K562 (cell line): Measurements from ENCODE around the gene RABGAP1L. TPM values are rescaled to one million over a fixed set of nuclear protein-coding genes. Genes with fewer than 3 reads are reported as not detected.

ENCODE experiments used
- ILK ChIP-seq: fragments of 450-650 bp; IDR thresholded peaks from 2 replicates; pipeline ENCODE4 v1.6.1; 2016; ENCODE audit warnings: missing genetic modification characterization, low read depth, mild to moderate bottlenecking, missing compliant biosample characterization, moderate library complexity, borderline replicate concordance
- NKRF ChIP-seq: fragments of 450-650 bp; IDR thresholded peaks from 2 replicates; pipeline ENCODE4 v1.6.1; 2016; ENCODE audit warnings: borderline replicate concordance
- NR1H2 ChIP-seq: sonication (generic); formaldehyde crosslinking; IDR thresholded peaks from 2 replicates; pipeline ENCODE4 v1.4.0; 2020; ENCODE audit warnings: mild to moderate bottlenecking, missing genetic modification reagents
- TAF15 ChIP-seq: fragments of 200-400 bp; formaldehyde crosslinking; IDR thresholded peaks from 2 replicates; pipeline ENCODE4 v1.6.1; 2017; ENCODE audit warnings: mild to moderate bottlenecking, low read depth, low read length, moderate library complexity
- TRIM24 ChIP-seq, 2 experiments: fragments of 450-650 bp; IDR thresholded peaks; 2 replicates each; pipeline ENCODE4 v1.6.1; 2016
- ZNF507 ChIP-seq: conservative IDR thresholded peaks from 2 replicates; pipeline ENCODE4 v1.6.1; 2017; ENCODE audit warnings: missing genetic modification characterization, missing compliant biosample characterization
- polyA plus RNA-seq, 8 experiments: library from polyadenylated mRNA; depleted of rRNA in 4 of 8; stranded (reverse) in 5 of 8; unstranded in 3 of 8; fragments of >200 nt; fragmentation: Nextera tagmentation in 2 of 8; fragmentation: Illumina TruSeq in 1 of 8; extraction: Ambion mirVana in 2 of 8; extraction: Trizol in 1 of 8; gene quantifications; 2 replicates each; pipeline versions ENCODE4 v1.2.1 to v1.2.3, GENCODE V29; 2011 to 2014; ENCODE audit warnings: inconsistent platforms in 1 of 8, missing spikeins in 1 of 8
- total RNA-seq, 7 experiments: library from RNA; depleted of rRNA in 6 of 7; stranded (reverse); fragments of >200 nt in 6 of 7; fragmentation: Illumina TruSeq in 2 of 7; extraction: Trizol in 2 of 7; gene quantifications; 2 replicates each; pipeline versions ENCODE4 v1.2.1 to v1.2.3, GENCODE V29; 2011 to 2021; ENCODE audit warnings: low replicate concordance in 1 of 7
- TF ChIP-seq, protein P1 (sequence below): fragments of 450-650 bp; IDR thresholded peaks from 2 replicates; pipeline ENCODE4 v1.6.1; 2016; ENCODE audit warnings: mild to moderate bottlenecking

The RABGAP1L gene
- total and polyA plus RNA-seq, 9 of the 15 experiments (the other 6 are each of a cell fraction or from before 2014, with no cell fraction given) = 16.5 to 44.9 (median 26.7) TPM

DNA sequence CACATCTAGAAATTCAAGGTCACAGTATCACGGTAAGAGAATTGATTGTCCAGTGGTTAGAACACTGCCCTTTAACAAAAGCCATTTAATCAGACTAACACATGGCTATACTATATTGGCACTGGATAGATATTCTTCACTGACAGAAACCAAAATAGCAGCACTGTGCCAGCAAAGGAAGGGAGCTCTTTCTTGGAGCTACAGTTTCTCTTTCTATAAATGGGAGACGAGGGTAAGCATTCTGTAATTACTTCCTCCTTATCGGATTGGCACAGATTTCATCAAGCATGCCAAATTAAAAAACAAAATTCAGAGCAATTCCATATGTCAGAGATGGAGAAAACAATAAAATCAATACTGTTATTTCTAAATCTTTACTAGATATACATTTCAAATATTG lies 724.7 kb downstream of the RABGAP1L start (continued):
- TF ChIP-seq, protein P1, sequence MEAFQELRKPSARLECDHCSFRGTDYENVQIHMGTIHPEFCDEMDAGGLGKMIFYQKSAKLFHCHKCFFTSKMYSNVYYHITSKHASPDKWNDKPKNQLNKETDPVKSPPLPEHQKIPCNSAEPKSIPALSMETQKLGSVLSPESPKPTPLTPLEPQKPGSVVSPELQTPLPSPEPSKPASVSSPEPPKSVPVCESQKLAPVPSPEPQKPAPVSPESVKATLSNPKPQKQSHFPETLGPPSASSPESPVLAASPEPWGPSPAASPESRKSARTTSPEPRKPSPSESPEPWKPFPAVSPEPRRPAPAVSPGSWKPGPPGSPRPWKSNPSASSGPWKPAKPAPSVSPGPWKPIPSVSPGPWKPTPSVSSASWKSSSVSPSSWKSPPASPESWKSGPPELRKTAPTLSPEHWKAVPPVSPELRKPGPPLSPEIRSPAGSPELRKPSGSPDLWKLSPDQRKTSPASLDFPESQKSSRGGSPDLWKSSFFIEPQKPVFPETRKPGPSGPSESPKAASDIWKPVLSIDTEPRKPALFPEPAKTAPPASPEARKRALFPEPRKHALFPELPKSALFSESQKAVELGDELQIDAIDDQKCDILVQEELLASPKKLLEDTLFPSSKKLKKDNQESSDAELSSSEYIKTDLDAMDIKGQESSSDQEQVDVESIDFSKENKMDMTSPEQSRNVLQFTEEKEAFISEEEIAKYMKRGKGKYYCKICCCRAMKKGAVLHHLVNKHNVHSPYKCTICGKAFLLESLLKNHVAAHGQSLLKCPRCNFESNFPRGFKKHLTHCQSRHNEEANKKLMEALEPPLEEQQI = no peak
- TF ChIP-seq ILK (no peak), NKRF (no peak), ZNF507 (tag) (no peak), TRIM24 (IDR thresholded peaks at IDR 0.05) (no peak), TAF15 (no peak), NR1H2 (no peak)
